GM11168 (cell line): ENCODE data around the gene SLC2A9.

Source experiments
- in situ Hi-C: fragments of 300-500 bp; cut with MboI; formaldehyde crosslinking; loops from one replicate; pipeline ENCODE4 v1.12.0; 2022; ENCODE audit warnings: low sequenced_read_pairs; ENCODE audit not compliant: unreplicated experiment

SLC2A9 gene

DNA sequence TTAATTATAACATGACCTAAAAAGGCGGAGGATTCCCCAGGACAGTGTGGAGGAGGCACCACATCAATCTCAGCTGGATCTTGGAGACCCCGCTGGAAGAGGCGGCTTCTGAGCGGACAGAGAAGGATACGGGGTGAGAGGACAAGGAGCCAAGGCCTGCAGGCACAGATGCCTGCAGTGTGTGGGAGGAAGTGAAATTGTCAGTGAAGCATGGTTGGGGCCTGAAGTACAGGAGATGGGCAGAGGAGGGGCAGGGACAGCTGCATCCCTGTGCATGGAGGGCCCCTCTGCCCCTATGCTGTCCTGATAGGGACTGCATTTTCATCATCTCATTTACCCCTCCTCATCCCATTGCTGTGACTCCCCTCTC lies 1.7 kb upstream of the SLC2A9 start:
- in situ Hi-C loops, result no loop called here

DNA sequence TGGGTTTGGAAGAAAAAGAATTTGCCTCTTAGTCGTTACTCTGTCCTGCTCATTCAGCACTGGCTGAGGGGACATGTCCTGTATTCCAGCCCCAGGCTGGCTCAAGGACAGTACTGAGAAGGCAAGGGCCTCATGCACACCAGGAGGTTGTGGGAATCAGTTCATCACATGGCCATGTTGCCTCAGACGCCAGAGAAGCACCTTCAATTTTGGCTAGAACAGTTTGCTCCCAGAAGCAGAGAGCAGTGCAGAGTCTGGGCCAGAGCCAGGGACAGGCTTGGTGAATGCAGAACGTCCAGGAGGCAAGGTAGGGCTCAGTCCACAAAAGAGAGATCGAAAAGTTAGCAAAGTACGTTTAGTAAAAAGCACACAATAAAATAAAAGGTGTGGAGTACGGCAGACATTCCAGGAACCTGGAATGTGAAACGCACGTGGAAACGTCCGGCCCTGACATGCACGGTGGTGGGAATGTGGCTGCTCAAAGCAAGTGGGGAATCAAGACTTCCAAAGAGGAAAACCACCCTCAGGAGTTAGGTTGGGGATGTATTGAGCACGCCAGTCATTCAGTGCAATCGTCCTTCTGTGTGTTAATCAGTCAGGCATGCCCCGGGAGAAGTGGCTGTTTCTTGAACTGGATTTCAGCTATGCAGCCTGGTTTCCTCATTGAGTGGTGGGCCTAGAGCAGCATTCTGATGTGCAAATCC lies 1.2 kb upstream of the SLC2A9 start:
- in situ Hi-C loops, result no loop called here

DNA sequence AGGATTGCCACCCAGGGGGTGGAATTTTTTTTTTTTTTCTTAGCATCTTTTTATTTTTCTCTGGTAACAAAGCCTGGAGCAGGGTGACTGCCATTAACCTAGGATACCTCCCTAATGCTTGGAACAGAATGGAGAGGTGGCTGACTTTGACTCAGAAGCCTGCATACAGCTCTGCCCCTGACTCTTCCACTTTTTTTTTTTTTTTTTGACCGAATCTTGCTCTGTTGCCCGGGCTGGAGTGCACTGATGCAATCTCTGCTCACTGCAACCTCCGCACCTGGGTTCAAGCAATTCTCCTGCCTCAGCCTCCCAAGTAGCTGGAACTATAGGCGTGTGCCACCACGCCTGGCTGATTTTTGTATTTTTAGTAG lies 341 bp upstream of the SLC2A9 start:
- in situ Hi-C loops, result no loop called here

DNA sequence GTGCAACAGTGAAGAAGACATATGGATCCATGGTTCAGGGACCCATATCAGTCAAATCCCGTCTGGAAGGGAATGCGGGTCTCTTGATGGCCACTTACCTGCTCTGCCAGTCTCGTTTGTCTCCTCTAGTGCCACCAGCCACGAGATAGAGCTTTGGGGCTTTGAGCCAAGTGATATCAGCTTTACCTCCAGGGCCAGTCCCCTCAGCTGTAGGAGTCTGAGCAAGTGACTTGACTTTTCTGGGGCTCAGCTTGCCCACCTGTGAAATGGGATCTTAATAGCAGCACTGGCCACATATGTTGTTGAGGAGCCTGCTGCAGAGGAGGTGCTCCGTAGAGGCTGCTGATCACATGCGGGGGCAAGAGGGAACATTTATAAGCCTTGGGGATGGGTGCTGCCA lies 1.2 kb downstream of the SLC2A9 start:
- in situ Hi-C loops, result no loop called here

DNA sequence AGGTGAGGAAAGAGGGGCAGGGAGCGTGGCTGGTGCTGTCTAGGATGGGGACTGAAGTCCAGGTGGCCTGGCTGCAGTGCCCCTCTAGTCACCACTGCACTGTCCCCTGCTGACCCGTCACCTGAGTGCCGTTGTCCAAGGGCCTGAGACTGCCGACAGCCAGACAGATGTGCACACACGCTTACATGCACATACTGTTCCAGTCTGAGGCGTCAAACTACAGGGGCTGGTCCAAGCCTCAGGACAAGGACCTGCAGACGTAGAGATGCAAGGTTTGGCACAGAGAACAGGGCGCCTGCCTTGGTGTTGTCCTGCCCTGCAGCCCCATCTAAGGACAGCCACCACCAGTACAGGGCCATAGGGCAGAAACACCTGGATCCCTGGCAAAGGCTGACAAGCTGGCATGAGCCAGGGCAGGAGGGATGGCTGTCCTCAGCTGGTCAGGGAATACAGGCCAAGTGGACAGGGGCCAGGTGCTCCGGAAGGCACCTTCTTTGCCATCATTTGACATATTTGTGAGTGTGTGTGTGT lies 1.7 kb downstream of the SLC2A9 start:
- in situ Hi-C loops, result loop anchor here (5.0 kb wide), 2 partner anchors 117 to 257 kb away; no protein-coding TSS in a partner anchor

DNA sequence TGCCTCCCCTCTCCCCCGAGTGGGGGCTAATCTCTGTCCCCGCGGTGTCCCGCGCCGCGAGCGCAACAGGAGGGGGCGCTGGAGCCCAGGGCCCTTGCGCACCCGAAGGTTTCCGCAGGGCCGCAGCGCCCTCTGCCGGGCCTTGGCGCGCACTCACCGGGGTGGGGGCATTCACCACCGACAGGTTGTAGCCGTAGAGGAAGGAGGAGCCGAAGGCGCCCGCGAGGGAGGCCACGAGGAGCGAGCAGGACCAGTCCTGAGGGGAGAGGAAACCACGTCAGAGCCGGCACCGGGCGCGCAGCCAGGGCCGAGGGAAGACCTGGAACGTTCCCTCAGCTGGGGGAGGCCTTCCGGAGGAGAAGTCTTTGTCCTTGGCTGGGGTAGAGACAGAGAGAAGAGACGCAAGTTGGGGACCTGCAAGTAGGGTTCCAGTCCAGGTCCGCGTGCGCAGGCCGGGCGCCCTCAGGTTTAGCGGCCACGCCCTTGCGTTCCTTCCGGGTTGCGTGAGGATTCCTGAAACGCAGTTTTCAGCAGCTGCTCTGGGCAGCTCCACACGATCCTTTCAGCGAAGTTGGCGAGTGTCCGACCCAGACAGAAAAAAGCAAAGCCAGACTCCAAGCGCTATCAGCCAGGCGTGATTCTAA lies 2.4 kb downstream of the SLC2A9 start:
- in situ Hi-C loops, result loop anchor here (5.0 kb wide), 2 partner anchors 117 to 257 kb away; no protein-coding TSS in a partner anchor

DNA sequence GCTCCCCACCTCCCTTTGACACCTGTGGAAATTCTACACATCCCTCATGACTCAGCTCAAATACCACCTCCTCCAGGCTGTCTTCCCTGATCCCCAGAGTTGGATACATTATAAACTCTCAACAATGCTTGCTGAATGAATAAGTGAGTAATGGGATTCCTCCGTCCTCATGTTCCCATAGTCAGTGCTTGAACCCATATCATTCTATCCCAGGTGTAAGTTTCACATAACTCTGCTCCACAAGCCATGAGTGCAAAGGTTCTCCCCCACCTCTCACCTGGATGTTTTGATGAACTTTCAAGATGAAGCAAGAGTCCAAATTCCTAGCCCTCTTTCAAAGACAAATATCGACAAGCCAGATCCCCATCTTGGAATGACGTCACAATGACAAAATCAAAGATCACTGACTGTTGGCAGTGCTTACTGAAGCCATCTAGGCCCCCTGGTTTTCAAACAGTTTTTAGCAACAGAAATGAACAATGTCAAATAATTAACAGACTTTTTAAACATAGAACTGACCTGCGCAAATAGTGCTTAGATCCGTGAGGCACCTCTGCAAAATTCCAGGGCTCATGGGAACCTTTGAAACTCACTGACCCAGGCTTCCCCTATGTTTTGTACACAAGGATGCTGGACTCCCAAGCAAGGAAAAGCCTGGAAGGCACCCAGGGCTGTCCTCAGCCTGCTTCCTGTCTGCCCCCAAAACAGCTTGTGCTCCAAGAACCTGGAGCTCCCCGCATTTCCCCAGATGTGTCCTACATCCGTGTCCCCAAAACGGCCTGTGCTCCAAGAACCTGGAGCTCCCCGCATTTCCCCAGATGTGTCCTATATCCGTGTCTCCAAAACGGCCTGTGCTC lies 4.0 kb downstream of the SLC2A9 start:
- in situ Hi-C loops, result loop anchor here (5.0 kb wide), 2 partner anchors 115 to 255 kb away; no protein-coding TSS in a partner anchor

DNA sequence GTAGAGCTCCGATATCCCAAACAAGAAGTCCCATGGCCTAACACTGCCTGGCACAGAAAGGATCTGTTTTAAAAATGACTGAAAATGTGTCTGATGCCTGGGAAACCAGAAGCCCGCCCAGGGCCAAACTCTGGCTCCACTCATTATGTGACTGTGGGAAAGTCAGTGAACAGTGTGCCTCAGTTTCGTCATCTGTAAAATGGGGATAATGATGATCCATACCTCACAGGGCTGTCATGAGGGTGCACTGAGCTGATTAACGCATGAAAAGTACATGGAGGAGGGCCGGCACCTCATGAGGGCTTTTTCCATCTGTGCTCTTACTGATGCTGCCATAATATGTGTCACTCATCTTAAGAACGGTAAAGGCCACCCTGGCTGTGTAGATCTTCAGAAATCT lies 5.1 kb downstream of the SLC2A9 start:
- in situ Hi-C loops, result loop anchor here (5.0 kb wide), 2 partner anchors 114 to 254 kb away; no protein-coding TSS in a partner anchor

DNA sequence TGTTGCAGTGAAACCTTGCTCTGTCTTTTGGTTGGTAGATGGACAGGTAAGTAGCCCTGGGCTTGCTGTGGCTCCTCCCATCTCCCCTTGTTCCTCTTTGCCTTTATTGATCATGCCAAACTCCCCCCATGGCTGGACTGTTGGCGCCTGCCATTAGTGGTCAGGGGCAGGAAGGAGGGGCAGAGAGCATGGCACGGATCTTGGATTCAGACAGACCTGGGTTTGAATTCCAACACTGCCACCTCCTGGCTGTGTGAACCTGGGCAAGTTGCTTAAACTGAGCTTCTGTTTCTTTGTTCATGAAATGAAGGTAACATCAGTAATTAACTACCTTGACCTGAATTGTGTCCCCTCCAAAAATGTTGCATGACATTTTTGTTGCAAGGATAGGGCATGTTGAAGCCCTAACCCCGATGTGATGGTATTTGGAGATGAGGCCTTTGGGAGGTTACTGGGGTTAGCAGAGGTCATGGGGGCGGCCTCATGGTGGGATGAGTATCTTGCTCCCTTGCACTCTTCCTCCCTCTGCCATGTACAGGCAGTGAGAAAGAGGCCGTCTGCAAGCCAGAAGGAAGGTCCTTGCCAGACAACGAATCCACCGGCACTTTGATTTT lies 6.0 kb downstream of the SLC2A9 start:
- in situ Hi-C loops, result loop anchor here (5.0 kb wide), 2 partner anchors 113 to 253 kb away; no protein-coding TSS in a partner anchor

DNA sequence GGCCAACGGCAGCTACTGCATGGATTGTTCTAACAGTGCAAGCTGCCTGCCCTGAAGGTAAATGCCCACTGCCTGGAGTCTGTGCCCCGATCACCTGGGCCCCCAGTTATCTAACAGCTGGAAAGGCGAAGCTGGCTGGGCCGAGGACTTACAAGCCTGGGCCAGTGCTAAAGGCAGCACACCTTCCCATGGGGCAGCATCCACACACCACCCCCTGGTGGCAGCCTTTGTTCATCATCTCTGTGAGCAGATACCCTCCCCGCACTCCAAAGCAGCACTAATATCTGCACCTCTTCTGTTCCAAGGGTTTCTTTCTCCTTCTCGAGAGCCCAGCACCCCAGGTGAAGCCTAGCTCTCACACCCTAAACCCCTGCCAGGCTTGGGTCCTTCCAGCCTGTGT lies 7.6 kb downstream of the SLC2A9 start:
- in situ Hi-C loops, result no loop called here

DNA sequence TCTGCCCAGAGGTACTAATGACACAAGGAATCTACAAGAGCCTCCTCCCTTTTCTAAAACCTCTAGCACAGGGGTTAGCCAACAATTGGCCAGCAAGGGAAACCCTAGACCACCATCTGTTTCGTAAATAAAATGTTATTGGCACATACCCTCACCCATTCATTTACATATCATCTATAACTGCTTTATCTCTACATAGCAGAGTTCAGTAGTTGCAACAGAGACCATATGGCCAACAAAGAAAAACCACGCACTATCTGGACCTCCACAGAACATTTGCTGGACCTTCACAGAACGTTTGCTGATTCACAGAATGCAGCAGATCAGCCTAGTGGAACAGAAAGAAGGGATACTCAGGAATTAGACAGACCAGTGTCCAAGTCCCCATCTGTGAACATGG lies 9.4 kb downstream of the SLC2A9 start:
- in situ Hi-C loops, result no loop called here

DNA sequence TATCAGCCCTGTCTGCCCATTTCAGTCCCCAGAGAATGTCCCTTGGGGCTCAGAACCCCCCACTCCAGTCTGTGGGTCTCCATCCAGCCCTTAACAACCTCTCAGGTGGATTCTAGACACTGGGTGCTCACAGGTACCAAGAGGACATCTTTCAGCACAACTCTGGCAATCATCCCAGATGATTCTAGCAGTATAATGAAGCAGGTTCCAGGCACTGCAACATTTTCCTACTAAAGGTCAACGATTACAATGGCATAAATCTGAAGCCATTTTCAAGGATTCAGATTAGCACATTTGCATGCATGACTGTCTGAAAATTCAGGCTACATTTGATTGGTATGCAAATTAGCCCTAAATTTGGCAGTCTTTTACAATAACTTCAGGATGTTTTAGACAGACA lies 10.0 kb downstream of the SLC2A9 start:
- in situ Hi-C loops, result no loop called here

DNA sequence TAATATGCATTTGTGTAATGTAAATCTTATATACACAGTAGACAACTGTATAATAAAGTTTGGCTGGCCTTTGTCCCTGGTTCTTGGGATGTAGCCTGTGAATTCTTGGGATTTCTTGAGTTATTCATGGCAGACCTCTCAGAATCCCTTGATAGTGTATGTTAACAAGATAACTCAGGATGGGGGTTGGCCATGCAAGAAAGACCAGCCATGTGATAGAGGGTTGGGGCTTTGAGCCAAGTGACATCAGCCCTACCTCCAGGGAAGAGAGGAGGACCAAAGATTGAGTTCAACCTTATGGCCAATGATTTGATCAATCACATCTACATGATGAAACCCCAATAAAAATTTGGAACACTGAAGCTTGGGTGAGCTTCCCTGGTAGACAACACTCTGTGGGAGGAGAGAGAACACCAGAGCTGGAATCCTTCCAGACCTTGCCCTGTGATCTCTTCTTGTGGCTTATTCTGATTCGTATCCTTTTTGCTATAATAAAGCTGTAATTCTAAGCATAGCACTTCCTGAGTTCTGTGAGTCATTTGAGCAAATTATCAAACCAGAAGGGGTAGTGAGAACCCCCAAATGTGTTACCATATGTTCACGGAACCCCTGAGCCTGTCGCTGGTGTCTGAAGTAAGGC lies 11.3 kb downstream of the SLC2A9 start:
- in situ Hi-C loops, result no loop called here

DNA sequence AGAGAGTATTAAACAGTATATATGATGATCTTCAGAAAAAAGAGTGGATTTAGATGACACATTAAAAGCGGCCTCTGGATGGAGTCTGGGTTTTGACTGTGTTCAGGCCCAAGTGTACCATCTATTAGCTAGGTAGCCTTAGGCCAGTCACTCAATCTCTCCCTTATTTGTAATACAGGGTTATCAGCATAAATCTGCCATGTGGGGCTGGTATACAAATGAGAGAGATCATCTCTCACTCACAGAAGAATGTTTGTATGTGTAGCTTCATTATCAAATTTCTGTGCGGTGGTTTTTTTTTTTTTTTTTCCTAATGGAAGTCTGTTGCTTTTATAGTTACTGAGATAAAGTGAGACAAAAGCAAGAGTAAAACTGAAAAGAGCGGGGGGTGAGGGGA lies 12.7 kb downstream of the SLC2A9 start:
- in situ Hi-C loops, result no loop called here

DNA sequence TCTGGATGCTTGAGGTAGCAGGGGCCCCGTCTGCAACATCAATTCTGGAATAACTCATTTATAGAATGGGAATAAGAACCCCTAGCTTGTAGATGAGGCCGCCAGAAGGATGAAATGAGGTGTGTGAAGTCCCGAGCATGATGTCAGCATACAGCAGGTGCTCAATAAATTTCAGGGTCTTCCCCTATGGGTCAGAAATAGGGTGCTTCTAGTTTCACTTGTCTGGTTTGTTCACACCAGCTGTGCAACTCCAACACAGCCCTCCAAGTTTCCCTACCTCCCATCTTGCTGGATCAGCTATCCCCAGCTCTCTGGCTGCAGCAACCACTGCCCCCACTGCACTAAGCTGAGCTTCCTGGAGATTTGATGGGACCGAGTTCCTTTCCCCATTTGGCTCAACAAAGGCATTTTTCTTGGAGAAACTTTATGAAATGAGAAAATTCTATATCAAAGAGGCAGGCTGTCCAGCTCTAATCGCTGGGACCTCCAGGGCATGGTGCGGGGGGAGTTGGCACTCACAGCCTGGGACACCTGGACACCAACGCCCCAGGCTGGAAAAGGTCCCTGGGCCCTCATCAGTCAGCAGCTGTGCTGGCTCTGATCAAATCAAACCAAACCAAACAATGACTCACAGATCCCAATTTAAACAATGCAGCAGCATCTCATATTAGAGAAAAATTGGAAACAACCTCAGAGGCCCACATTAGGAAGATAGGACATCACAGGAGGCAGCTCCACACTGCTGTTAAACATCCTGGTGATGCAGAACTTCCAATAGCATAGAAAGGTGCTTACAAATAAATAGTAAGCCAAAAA lies 13.3 kb downstream of the SLC2A9 start:
- in situ Hi-C loops, result no loop called here

DNA sequence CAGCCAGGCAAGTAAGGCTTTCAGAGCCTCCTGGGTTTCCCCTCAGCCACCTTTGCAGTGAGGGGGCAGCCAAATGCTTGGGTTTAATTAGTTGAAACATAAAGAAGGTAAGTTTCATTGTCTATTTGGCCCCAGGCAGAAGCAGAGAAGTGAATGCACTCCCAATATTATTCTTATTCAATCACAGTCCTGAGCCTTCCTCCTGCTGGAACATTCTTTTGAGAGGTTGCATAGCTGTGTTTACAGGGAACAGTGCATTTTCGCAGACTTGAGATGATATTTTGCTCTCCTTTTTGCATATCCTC lies 13.9 kb downstream of the SLC2A9 start:
- in situ Hi-C loops, result no loop called here

DNA sequence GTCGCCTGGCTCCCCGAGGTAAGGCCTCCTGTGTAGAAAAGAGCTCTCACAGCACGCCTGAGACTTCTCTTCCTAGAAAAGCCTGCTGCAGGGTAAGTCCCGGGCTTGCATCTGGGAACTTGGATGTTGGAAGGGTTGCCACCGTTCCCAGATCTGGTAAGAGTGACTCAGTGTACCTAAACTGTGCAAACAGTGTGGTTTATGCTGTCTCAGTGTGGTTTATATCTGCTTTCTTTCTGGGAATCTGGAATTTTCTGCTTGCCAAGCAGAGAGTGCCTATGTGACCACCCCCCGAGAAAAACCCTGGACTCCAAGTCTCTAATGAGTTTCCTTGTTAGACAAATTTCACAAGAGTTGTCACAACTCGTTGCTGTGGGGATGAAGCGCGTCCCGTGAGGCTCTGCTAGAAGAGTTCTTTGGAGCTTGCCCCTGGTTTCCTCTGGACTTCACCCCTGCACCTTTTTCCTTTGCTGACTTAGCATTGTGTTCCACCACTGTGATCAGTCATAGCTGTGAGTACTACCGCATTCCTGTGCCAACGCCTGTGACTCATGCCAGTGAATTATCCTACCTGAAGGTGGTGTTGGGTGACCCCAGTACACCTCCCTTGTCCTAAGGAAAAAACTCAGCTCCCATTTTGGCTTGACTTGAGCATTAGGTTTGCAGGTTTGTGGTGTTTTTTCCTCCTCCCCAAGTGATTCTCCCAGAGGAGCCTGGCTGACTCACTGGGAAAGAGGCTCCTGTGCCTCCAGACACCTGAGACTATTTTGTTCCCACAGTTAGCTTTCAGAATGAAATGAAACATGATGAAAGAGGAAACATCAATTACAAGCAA lies 14.5 kb downstream of the SLC2A9 start:
- in situ Hi-C loops, result no loop called here

DNA sequence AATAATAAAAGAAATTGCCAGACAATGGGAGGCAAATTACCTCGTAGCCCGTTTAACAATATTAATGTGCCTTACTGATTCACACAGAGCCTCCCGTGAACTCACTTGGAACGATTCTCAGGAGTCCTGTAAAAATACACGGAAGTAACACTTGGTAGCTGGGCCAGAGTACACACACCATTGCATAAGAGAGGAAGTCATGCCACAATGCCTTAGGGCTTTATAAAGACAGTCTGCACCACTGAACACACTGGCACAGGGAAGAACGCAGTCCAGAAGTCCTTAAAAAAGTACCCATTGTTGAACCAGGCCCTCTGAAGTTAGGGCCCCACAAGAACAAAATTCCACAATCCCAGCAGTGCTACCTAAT lies 15.1 kb downstream of the SLC2A9 start:
- in situ Hi-C loops, result no loop called here
